ENCODE data around the gene RANBP3. TPM values are rescaled to one million over a fixed set of nuclear protein-coding genes. Genes with fewer than 3 reads are reported as not detected.
A peak's percentile ranks its signal among the peaks of the same experiment; 100 is the strongest.

The RANBP3 gene
- total RNA-seq, 1 donor from 2014 or later = 122 TPM

DNA sequence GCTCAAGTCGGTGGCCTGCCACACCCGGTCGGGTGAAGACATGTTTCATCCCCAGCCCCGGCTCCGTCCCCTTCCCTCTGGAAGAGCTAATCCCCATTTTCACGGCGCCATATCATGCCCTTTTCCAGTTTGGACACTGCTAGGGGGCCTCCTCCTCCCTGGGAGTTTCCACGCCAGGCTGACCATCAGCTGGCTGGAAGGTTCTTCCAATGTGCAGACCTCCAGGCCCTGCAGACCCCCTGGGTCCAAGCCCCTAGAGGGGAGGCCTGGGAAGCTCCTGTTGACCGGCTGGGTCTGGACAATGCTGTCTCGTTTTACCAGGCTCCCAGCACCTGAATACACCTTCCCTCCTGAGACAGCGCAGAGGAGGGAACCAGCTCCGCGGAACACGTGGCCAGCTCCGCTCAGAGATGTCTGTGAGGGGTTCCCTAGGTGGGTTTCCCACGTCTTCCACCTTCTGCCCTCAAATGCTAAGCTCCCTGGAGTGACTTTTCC lies 44.7 kb upstream of the RANBP3 start:
- no peak overlapping the region for H3K27ac Mint-ChIP-seq (ENCODE audit: unreplicated experiment)

GRCh38 chr19:6021878-6022569 lies 44.1 kb upstream of the RANBP3 start:
- H3K27me3 Mint-ChIP-seq (ENCODE audit: low read depth) = no peaks in the 10 kb centered on the region
- H3K27ac Mint-ChIP-seq (ENCODE audit: unreplicated experiment) = no peak overlapping the region
- H3K36me3 Mint-ChIP-seq (ENCODE audit: low read depth) = peaks cover 2% of the 10 kb centered on the region
- peak; percentile 86 for DNase-seq (ENCODE audit: low read depth, low spot score)
- H3K4me1 Mint-ChIP-seq = peaks cover 11% of the 10 kb centered on the region
- peak; percentile 84 for TF ChIP-seq CTCF (conservative IDR thresholded peaks at IDR 0.05)
- H3K9me3 Mint-ChIP-seq = no peaks in the 10 kb centered on the region
- H3K4me3 Mint-ChIP-seq = peak overlapping the region; percentile 34

More for the DNA sequence above, 44.7 kb upstream of the RANBP3 start:
- no peak for DNase-seq (ENCODE audit: low read depth, low spot score)
- Mint-ChIP-seq H3K27me3 (ENCODE audit: low read depth) (no peaks in the 10 kb centered on the region), H3K9me3 (no peaks in the 10 kb centered on the region), H3K36me3 (ENCODE audit: low read depth) (peaks cover 2% of the 10 kb centered on the region), H3K4me1 (peaks cover 11% of the 10 kb centered on the region), H3K4me3 (peak overlapping the region; percentile 34)
- no peak for TF ChIP-seq CTCF (conservative IDR thresholded peaks at IDR 0.05)

GRCh38 chr19:6020972-6021805 lies 43.2 kb upstream of the RANBP3 start:
- Mint-ChIP-seq H3K9me3 (no peaks in the 10 kb centered on the region), H3K27ac (ENCODE audit: unreplicated experiment) (no peak overlapping the region), H3K36me3 (ENCODE audit: low read depth) (no peaks in the 10 kb centered on the region), H3K4me1 (peaks cover 11% of the 10 kb centered on the region), H3K27me3 (ENCODE audit: low read depth) (no peaks in the 10 kb centered on the region), H3K4me3 (no peak overlapping the region)
- TF ChIP-seq CTCF (conservative IDR thresholded peaks at IDR 0.05) = no peak
- no peak for DNase-seq (ENCODE audit: low read depth, low spot score)

- H3K9me3 Mint-ChIP-seq = no peaks in the 10 kb centered on the region
- H3K27me3 Mint-ChIP-seq (ENCODE audit: low read depth) = no peaks in the 10 kb centered on the region
Measured at GRCh38 chr19:6020166-6020882, 42.4 kb upstream of the RANBP3 start.

More at GRCh38 chr19:6020166-6020882, 42.4 kb upstream of the RANBP3 start:
- no peak for TF ChIP-seq CTCF (conservative IDR thresholded peaks at IDR 0.05)
- DNase-seq (ENCODE audit: low read depth, low spot score) = no peak
- Mint-ChIP-seq H3K4me1 (peaks cover 11% of the 10 kb centered on the region), H3K4me3 (no peak overlapping the region), H3K36me3 (ENCODE audit: low read depth) (no peaks in the 10 kb centered on the region), H3K27ac (ENCODE audit: unreplicated experiment) (no peak overlapping the region)
